NCI-H2107 (cell line): ENCODE data around the gene CSNK1G1.
"Not testable (repeated sequence)": the region's sequence is repeated elsewhere in the genome, so short reads cannot be mapped to it uniquely, and the experiment has no call there.

Experiments used
- DNase-seq: peaks from one replicate; lab custom pipeline; 2025; lab: John Stamatoyannopoulos, UW

CSNK1G1 gene

DNA sequence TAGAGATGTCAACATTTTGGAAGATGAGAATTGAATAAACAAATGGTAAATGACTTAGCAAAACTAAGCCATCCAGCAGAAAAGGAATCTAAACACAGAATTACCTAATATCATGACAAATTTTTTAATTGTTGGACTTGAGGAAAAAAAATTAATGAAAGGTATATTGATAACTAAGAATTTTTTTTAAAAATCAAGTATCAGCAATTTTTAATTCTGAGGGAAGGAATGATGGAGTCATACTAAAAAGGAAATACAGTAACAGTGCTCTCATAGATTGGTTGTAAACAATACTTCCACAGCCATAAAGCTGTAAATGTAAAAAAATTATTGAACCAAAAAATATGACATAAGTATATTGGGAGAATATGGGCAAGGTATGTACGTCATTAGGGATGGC lies 68.0 kb downstream of the CSNK1G1 start:
- DNase-seq, result no peak

DNA sequence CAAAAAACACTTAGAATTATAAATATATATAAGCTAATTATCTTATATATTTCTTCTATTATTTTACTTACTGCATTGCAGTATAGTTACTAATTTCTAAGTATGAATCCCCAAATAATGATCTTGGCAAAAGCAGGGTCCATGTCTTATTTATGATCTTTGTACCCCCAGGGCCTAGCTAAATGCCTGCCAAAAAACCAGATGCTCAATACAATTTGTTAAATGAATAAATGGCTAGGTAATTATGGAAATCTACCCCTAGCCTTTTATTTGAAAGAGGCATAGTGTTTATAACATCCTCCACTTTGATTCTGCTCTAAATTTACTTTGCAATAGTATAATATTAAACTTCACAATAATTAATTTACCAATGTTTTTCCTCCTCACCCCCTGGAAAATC lies 69.5 kb downstream of the CSNK1G1 start:
- no peak for DNase-seq

GRCh38 chr15:64285871-64286270 lies 70.1 kb downstream of the CSNK1G1 start:
- no peak for DNase-seq

DNA sequence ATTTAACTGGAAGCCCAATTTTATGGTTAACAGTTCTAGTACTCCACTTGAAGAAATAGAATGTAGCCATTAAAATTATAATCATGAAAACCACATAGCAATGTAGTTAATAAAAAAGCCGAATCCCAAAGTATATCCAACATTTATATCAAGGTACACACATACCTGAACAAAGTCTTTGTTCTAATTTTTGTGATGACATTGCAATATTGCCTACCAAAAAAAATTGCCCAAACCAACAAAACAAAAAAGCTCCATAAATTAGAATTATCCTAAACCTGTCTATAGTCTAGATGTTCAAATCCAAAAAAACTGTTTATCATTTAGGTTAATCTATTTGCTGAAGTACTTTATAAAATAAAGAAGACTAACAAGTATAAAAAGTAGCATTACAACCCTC lies 70.8 kb downstream of the CSNK1G1 start:
- DNase-seq, result no peak

- no peak for DNase-seq
Observed at GRCh38 chr15:64284042-64284441, 71.9 kb downstream of the CSNK1G1 start.

GRCh38 chr15:64282701-64283100 lies 73.3 kb downstream of the CSNK1G1 start:
- no peak for DNase-seq

- DNase-seq, result no peak
Observed at GRCh38 chr15:64279131-64279530, 76.8 kb downstream of the CSNK1G1 start.

DNA sequence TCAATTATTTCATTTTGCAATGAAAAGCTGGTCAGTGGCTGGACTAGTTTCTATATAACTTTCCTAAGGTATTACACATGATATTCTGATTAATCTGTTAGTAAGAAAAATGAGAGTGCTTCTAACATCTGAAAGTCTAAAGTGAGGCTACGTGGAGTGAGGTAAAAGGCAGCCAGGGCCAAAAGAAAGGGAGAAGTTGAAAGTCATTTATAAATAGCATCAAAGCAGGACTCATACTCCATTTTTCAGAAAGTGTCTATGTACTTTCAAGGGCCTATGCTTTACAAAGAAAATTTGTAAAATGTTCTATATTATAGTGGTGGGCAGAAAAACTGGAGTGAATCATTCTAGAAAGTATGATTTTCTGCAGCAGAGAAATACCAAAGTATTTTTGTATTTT lies 80.0 kb downstream of the CSNK1G1 start:
- no peak for DNase-seq

- no peak for DNase-seq
Observed at GRCh38 chr15:64274341-64274950, 81.5 kb downstream of the CSNK1G1 start.

GRCh38 chr15:64267331-64267973 lies 88.5 kb downstream of the CSNK1G1 start:
- no peak for DNase-seq

DNA sequence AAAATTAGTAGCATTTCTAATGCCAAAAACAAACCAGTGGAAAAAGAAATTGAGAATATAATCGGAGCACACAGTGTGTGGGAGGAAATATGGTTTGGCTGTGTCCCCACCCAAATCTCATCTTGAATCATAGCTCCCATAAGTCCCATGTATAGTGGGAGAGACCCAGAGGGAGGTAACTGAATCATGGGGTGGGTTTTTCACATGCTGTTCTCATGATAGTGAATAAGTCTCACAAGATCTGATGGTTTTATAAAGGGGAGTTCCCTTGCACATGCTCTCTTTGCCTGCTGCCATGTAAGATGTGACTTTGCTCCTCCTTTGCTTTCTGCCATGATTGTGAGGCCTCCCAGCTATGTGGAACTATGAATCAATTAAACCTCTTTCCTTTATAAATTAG lies 90.8 kb downstream of the CSNK1G1 start:
- not testable (repeated sequence) for DNase-seq

DNA sequence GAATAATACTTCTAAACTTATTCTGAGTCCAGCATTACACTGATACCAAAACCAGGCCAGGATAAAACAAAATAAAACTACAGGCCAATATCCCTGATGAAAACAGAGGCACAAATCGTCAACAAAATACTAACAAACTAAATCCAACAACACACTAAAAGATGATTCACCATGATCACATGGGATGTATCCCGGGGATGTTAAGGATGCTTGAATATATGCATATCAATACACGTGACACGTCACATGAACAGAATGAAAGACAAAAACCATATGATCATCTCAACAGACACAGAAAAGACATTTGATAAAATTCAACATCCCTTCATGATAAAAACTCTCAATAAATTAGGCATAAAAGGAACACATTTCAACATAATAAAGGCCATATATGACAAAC lies 91.5 kb downstream of the CSNK1G1 start:
- no peak for DNase-seq

DNA sequence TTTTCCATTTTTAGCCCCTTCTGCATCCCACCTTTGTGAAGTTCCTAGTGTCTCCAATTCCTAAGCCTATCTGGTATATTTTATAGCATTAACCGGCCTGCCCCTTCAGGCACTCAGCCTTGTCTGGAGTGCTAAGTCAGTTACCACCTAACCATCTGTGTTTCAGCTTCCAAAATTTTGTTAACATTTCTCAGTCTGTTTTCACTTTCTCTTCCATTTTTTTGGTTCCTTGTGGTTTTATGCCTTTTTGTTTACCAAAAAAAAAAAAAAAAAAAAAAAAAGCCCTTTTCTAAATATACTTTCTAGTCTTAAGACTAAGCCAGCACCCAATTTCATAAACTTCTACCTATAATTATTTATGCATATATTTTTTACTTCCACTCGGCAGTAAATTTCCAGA lies 92.4 kb downstream of the CSNK1G1 start:
- DNase-seq, result no peak

GRCh38 chr15:64256051-64256450 lies 99.9 kb downstream of the CSNK1G1 start:
- no peak for DNase-seq

DNA sequence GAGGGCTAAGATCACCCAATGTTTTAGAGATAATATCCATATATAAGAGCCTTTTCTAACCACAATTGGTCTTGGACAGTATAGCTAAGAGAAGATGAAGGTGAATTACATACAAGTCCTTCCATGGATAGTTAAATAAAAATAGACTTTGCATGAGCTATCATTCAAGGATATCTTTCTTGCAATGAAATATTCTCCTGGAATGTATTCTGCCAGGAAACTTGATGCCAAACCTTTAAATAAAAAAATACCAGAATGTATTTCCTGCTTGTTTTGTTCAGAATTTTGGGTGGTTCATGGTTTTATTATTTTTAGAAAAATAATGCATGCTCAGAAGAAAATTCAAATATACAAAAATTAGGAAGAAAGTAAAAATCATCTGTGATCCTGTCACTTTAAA lies 104.3 kb downstream of the CSNK1G1 start:
- no peak for DNase-seq

- no peak for DNase-seq
Observed at GRCh38 chr15:64251121-64251520, 104.9 kb downstream of the CSNK1G1 start.

DNA sequence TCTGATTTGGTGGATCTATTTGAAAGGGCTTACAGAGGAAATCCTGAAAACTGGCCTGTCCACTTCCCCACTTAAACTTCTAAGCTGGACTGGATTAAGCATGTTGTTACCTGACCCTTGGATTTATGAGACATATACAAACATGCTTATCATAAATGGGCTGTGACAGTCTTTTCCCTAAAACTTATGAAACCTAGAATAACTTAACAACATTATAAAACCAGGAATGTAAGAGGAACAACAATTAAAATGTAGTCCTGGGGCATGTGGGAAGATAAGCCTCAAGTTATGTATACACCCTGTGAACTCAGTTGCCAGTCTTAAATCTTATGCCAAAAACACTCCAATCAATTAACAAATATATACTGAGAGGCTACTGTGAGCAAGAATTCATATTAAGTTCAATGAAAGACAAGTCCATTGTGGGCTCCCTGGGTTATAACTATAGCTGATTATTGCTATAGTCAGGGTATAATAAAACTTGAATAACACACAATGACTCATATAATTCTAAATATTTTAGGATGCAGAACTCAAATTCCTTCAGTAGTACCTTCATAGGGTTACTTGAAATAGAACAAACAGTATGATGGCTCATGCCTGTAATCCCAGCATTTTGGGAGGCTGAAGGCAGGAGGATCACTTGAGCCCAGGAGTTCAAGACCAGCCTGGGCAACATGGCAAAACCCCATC lies 105.9 kb downstream of the CSNK1G1 start:
- no peak for DNase-seq

- DNase-seq, result no peak
Observed at GRCh38 chr15:64249406-64249805, 106.6 kb downstream of the CSNK1G1 start.

DNA sequence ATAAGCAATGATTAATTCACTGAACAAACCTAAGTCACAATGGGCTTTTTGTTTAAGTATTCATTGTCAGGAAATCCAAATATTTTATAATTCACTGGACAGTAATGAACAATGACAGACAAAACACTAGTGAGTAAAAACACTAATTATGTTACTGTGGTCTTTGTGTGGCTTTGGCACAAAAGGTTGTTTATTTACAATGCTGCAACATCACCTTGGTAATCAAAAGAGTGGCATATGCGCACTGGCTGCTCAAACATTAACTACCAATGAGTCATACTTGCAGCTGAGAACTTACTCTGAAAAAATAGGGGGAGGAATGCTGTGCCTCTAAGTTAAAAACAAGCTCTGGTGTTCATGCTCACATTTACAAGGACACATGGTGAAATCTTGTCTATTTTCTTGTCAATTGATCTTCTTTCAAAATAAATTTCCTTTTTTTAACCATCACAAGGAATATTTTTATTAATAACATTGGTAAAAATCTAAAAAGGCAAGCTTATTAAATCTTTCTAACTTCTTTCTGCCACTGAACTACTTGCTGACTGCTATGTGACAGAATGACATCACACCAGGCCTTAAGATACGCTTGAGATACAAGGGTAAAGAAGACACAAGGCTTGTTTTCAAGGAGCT lies 107.9 kb downstream of the CSNK1G1 start:
- DNase-seq, result no peak

- no peak for DNase-seq
Observed at GRCh38 chr15:64247535-64247905, 108.5 kb downstream of the CSNK1G1 start.

DNA sequence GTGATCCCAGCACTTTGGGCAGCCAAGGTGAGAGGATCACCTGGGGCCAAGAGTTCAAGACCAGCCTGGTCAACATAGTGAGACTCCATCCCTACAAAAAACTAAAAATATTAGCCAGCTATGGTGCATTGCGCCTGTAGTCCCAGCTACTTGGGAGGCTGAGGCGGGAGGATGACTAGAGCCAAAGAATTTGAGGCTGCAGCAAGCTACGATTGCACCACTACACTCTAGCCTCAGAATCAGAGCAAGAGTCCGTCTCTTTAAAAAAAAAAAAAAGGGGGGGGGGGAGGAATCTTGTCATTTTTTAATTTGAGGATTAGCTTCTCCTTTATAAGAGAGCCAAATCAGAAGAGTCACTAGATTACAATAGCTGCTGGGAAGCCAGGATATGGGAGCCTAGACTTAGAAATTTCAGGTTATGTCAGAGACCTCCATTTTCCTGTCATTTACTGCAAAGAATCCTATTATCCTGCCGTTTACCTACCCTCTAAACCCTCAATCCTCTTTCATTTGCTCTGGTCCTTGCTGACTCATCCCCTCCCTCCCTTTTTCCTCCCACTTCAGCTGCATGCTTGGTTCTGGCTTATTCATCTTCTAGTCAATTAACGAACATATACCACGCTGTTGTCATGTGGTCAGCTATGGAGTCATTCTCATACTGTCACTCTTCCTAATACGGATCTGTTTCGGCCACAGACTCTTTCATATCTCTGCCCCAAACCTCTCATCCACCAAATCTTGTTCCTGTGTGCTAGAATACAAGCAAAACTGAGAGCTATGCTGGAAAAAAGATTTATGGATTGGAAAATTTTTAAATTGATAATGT lies 109.4 kb downstream of the CSNK1G1 start:
- no peak for DNase-seq

- no peak for DNase-seq
Observed at GRCh38 chr15:64245405-64245804, 110.6 kb downstream of the CSNK1G1 start.
